Measurements from ENCODE around the gene DEPP1. TPM values are rescaled to one million over a fixed set of nuclear protein-coding genes. Genes with fewer than 3 reads are reported as not detected.
A peak's percentile ranks its signal among the peaks of the same experiment; 100 is the strongest.

Gene DEPP1
- total and polyA plus RNA-seq, 2 of the 13 experiments (the other 11 are each of a cell fraction or from before 2014, with no cell fraction given), result 14.8 to 270 TPM

- TF ChIP-seq, protein P1, sequence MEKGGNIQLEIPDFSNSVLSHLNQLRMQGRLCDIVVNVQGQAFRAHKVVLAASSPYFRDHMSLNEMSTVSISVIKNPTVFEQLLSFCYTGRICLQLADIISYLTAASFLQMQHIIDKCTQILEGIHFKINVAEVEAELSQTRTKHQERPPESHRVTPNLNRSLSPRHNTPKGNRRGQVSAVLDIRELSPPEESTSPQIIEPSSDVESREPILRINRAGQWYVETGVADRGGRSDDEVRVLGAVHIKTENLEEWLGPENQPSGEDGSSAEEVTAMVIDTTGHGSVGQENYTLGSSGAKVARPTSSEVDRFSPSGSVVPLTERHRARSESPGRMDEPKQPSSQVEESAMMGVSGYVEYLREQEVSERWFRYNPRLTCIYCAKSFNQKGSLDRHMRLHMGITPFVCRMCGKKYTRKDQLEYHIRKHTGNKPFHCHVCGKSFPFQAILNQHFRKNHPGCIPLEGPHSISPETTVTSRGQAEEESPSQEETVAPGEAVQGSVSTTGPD (CRISPR knock-in tag; IDR thresholded peaks at IDR 0.05), result no peak
- TF ChIP-seq TEAD3 (CRISPR knock-in tag; optimal IDR thresholded peaks at IDR 0.05; ENCODE audit: borderline replicate concordance), result no peak
- TF ChIP-seq TFAP4 (IDR thresholded peaks at IDR 0.05; ENCODE audit: borderline replicate concordance, low read depth), result peak; percentile 31; the same call in 1 of the 2 replicates
- TF ChIP-seq NCOA5 (CRISPR knock-in tag; IDR thresholded peaks at IDR 0.05), result no peak
- TF ChIP-seq NFAT5 (CRISPR knock-in tag; IDR thresholded peaks at IDR 0.05), result peak; percentile 62; the same call in 1 of the 2 replicates
- TF ChIP-seq KDM4B (CRISPR knock-in tag; IDR thresholded peaks at IDR 0.05), result no peak
Observed at GRCh38 chr10:44974628-44975430, 3.8 kb downstream of the DEPP1 start (continued).
